Loucy (cell line): ENCODE measurements around the gene CCDC91.

Experiments
- CTCF ChIP-seq: fragments of 200-600 bp; sonication (generic); conservative IDR thresholded peaks from 2 replicates; pipeline ENCODE4 v1.5.1; 2014; ENCODE audit warnings: mild to moderate bottlenecking, antibody characterized with exemption, low read length
- EZH2phosphoT487 ChIP-seq: fragments of 200-600 bp; IDR thresholded peaks from 2 replicates; pipeline ENCODE4 v1.6.1; 2018; ENCODE audit warnings: antibody characterized with exemption, mild to moderate bottlenecking, moderate library complexity, borderline replicate concordance

DNA sequence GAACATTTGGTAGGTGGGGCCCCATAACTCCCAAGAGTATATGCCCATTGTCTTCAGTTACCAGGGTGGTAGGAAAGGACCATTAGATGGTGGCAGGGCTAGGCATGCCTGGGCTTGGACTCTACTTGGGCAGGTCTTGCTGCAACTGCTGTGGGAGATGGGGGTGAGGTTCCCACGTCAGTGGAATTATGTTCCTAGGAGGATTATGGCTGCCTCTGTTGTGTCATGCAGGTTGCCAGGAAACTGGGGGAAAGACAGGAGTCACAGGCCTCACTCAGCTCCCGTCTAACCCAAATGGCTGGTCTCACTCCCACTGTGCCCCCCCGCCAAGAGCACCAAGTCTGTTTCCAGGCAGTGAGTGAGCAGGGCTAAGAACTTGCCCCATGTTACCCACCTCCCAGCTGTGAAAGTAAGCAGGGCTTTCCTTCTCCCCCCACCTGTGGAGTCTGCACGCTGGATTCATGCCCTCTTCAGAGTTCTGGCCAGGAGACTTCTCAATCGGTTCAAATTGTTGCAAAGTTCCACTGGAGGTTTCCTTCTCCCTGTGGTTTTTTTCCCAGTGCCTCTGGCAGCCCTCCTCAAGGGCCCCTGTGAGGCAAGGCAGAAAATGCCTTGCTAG lies 337.5 kb downstream of the CCDC91 start:
- TF ChIP-seq EZH2phosphoT487 (no peak), CTCF (no peak)
